COLO668 (cell line): ENCODE measurements around the gene TUBA3E.
"Not testable (repeated sequence)": the region's sequence is repeated elsewhere in the genome, so short reads cannot be mapped to it uniquely, and the experiment has no call there.

Source experiments
- DNase-seq: peaks from one replicate; lab custom pipeline; 2025; ENCODE audit not compliant: unreplicated experiment; lab: John Stamatoyannopoulos, UW

The TUBA3E gene

DNA sequence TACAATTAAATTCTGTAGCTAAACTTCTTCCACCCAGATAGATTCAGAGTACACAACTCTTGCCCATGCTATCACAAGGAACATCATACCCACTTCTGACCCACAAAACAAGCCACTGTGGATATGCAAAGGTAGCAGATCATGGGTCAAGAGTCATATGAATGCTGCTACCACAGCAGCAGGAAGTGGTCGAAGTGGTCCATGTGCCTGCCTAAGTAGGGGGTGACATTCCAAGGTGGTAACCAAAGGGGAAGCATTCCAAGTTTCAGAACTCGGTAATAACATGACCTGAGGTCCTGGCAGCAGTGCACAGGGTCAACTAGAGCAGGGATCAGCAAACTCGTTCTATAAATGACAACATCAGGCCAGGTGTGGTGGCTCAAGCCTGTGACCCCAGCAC lies 5.8 kb downstream of the TUBA3E start:
- not testable (repeated sequence) for DNase-seq

GRCh38 chr2:130191319-130191718 lies 6.9 kb downstream of the TUBA3E start:
- DNase-seq, result not testable (repeated sequence)

GRCh38 chr2:130190237-130190636 lies 8.0 kb downstream of the TUBA3E start:
- DNase-seq, result no peak

DNA sequence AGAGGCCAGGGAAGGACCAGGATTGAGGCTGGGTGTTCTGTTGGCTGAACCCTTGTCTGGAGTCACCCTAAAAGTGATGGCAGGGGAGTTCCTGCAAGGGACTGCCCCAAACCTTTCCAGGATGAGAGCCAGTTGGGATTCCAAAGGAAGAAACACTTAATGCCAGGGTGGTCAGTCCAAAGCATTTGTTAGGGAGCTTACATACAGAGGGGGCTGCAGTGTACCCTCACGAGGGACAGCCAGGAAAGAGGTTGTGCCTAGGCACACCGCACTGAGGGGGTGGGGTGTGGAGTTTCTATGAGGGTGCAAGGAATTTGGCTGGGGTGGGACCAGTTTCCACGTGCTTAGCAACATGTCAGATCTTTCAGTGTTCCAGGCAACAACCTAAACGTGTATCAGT lies 9.3 kb downstream of the TUBA3E start:
- DNase-seq, result not testable (repeated sequence)

DNA sequence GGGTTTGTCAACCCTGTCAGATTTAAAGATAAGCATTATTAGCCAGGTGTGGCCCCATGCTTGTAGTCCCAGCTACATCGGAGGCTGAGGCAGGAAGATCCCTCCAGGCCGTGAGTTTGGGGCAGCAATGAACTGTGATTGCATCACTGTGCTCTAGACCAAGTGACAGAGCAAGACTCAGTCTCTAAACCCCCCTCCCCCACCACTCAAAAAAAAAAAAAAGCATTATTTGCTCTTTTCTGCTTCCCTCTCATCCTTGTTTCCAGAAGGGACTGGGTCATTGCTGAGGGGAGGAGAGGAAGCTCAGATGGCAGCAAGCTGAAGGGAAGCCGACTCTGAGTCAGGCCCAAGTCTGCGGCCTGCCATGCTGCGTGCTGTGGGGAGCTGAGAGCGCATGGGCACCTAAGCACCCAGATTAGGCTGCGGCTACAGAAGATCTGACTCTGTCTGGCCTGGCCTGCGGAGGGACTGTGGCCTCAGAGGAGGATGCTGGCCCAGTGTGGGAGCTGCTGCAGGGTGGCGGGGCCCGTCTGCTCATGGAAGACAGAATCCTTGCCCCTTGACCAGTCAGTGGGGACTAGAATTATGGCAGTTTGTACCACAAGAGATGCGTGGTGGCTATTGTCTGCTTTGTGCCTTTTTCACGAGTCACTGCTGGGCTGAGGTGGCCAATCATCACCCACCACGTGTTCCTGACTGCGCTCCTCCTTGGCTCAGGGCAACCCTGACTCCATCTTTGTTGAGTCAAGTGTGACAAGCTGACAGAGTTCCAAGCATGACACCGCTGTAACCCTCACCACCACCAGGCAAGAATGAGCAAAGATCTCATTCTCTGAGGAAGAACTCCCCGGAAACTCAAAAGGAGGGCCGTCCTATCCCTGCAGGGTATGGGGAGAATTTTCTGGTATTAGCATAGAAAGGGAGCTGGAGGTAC lies 10.1 kb downstream of the TUBA3E start:
- not testable (repeated sequence) for DNase-seq

DNA sequence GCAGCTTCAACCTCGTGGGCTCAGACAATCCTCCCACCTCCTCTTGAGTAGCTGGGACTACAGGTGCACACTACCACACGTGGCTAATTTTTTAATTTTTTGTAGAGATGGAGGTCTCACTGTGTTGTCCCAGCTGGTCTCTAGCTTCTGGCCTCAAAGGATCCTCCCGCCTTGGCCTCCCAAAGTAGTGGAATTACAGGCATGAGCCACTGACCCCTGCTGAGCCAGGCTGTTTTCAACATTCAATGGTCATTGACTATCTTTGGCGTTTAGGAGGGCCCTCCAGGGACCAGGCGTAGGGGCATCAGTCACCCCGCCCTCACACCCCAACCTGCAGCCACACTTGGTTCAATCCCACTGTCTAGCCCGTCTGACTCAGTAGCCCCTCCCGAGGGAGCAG lies 11.0 kb downstream of the TUBA3E start:
- DNase-seq, result no peak

DNA sequence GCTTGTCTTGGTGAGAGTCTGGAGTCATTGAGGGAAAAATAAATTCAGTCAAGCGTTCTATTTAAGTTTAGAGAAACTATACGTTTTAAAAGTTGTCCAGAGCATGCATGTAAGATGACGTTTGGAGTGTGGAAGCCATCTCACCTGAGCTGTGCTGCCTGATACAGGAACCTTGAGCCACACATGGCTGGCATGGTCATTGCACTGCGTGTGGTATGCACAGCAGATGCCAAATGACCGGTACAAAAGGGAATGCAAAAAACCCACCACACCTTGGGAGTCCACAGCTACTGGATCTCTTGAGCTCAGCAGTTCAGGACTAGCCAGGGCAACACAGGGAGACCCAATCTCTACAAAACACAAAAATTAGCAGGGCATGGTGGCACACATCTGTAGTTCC lies 11.8 kb downstream of the TUBA3E start:
- no peak for DNase-seq

DNA sequence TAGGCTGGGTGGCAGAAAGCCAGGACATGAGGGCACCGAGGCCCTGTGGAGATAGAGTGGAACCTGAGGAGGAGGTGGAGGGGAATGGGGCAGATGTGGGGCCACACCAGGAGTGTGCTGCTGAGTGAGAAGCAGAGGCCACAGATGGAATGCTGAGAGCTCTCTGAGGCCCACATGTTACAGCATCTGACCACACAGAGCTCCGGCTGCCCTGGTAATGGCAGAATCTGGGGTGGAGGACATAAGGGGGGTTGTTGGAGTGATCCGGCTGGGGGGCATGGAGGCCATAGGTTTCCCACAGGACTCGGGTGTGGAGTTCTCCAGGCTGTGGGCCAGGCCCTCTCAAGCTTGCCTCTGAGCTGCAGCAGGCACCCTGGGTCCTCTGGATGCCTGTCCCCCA lies 12.3 kb downstream of the TUBA3E start:
- DNase-seq, result no peak

DNA sequence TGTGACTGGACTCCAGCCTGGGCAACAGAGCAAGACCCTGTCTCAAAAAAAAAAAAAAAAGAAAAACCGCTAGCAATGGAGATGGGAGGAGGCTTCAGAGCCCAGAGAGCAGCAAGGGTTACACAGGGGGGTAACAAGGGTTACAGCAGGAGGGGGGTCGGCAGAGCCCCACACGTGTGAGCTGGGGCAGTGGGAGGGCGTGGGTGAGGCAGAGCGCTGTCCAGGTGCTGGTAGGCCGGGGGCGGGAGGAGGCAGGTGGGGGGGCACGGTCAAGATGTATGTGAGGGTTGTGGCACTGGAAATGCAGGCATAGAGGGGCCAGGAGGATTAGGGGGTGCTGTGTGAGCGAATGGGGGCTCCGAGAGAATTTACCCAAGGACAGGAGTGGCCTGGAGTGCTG lies 12.8 kb downstream of the TUBA3E start:
- no peak for DNase-seq

GRCh38 chr2:130183512-130184373 lies 14.5 kb downstream of the TUBA3E start:
- no peak for DNase-seq

DNA sequence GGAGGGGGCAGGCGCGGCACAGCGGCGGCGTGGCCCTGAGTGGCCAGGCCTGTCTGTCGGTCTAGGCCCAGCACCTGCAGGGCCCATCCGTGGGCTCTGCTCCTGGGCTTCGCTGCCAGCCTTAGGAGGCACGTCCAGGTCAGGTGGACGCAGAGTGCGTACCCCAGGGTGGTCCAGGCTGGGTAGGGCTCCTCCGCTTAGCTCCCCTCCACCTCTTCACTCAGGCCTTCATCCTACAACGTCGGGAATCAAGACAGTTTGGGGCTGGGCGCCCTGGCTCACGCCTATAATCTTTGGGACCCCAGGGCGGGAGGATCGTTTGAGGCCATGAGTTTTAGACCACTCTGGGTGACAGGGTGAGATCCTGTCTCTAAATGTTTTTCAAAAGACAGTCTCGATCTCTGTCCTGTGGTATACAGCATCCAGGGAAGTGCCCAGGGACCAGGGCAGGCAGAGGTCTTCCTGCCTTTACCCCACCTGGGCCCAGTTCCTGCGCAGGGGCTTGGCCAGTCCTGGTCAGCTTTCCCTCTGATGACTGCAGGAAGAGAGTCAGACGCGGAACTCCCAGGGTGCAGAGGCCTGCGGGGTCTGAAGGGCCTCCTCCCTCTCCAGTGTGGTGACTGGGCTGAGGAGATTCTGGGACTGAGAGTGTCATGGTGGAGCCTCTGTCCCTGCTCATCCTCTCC lies 15.3 kb downstream of the TUBA3E start:
- DNase-seq, result peak; percentile 16

- DNase-seq, result peak; percentile 92
These were observed 16.2 kb downstream of the TUBA3E start, which contains the start of gene MZT2B for GRCh38 chr2:130181880-130182682. Gene MZT2B (plus strand): TSS chr2:130182262. CDS start chr2:130182283, 21 bp downstream.

- DNase-seq, result peak; percentile 95
These were observed 16.8 kb downstream of the TUBA3E start, which contains the start of gene SMPD4 for GRCh38 chr2:130181325-130181879. Gene SMPD4 (minus strand): TSS chr2:130181602. CDS start chr2:130176592, 5,010 bp downstream.

DNA sequence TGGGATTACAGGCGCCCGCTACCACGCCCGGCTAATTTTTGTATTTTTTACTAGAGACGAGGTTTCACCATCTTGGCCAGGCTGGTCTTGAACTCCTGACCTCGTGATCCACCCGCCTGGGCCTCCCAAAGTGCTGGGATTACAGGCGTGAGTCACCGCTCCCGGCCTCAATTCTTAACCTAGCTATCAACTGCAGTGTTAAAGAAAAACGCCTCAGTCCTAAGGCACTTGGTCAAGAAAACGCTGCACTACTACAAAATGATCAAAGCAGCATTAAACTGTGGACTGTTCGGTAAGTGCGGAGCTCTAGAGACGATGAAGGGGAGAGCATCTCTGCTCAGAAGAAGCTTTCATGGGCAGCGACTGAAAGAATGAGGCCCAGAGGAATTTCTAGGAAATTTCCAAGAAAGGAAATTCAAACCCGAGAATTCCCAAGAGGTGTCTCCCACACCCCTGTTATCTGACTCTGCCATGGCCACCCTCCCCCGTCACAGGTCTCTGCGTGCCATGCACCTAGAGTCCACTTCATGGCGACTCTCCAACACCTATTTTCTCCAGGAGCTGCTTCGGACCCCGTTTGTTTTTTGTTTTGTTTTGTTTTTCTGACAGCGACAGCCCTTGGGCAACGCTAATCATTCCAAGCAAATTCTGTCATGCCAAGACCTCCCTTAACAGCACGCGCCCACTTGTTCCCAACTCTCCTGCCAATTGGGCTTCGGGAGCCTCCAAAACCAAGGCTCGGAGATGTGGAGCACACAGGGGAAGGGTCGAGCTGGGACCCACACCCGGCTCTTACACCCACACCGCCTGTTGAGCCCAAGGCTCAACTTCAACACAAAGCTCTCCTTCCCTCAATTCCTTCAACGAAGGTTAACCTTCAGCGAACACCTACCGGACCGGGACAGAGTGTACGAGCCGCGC lies 17.6 kb downstream of the TUBA3E start:
- DNase-seq, result not testable (repeated sequence)

DNA sequence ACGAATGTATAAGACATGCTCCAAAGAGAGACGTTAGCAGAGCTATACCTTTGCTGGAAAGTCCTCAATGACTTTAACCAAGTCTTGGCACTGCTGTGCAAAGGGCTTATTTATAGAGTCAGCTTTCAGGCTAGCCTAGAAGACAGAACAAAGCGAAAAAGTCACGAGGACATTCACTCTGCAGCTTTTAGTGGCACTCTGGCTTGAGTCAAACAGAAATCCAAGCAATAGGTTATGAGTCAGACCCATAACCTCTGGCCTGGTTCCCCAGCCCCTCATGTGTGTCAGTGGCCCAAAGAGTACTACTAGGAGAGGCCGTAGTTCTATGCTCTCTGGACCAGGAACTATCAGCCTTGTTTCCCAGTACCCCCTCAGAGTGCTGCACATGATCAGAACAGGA lies 23.4 kb downstream of the TUBA3E start:
- DNase-seq, result not testable (repeated sequence)

DNA sequence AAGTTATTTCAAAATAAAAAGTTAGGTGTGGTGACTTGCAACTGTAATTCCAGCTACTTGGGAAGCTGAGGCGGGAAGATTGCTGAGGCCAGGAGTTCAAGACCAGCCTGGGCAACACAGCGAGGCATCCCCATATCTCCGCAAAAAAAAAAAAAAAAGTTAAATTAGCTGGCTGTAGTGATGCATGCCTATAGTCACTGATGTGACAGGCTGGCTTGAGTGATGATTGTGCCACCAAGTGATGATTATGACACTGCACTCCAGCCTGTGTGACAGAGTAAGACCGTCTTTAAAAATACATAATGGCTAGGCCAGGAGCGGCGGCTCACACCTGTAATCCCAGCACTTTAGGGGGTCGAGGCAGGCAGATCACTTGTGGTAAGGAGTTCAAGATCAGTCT lies 28.3 kb downstream of the TUBA3E start:
- DNase-seq, result no peak

- not testable (repeated sequence) for DNase-seq
These were observed 29.1 kb downstream of the TUBA3E start for GRCh38 chr2:130169163-130169562.

DNA sequence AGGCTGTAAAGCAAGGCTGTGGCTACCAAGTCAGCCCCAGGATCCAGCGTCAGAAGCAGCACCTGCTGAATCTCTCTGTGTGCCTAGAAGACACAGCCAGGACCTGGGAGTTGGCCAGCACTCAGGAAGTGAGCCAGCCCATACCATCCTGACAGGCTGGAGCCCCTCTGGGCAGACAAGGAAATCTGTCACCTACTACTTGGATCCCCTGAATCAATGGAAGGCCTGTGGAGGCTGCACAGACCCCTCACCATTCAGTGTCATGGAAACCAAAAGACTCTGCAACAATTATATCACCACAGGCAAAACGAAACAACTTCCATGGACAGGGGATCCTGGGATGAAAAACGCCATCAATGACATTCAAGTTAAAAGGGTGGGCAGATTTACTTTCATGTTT lies 31.6 kb downstream of the TUBA3E start:
- DNase-seq, result not testable (repeated sequence)
